ENCODE results near the gene PURB.

- TF ChIP-seq CTCF (IDR thresholded peaks at IDR 0.05; ENCODE audit: low read depth, low read length, missing input control) (no peak), YY1 (IDR thresholded peaks at IDR 0.05) (no peak), ZBTB33 (IDR thresholded peaks at IDR 0.05) (no peak), SP1 (IDR thresholded peaks at IDR 0.05) (no peak), RAD21 (IDR thresholded peaks at IDR 0.05) (no peak), RXRA (IDR thresholded peaks at IDR 0.05) (no peak), GABPA (IDR thresholded peaks at IDR 0.05 in 1 of 2, conservative IDR thresholded peaks at IDR 0.05 in 1 of 2) (no peak)
These were observed 29.8 kb upstream of the PURB start for GRCh38 chr7:44914992-44915607.

All from liver (tissue), 3 donors.